ENCODE results near the gene CORO2B. TPM values are rescaled to one million over a fixed set of nuclear protein-coding genes. Genes with fewer than 3 reads are reported as not detected.

The CORO2B gene
- total and polyA plus RNA-seq, 9 of the 15 experiments (the other 6 are each of a cell fraction or from before 2014, with no cell fraction given): not detected

- TF ChIP-seq MLX (CRISPR knock-in tag; conservative IDR thresholded peaks at IDR 0.05) (no peak), NR2F6 (CRISPR knock-in tag; IDR thresholded peaks at IDR 0.05) (no peak), CLOCK (CRISPR knock-in tag; IDR thresholded peaks at IDR 0.05; ENCODE audit: borderline replicate concordance) (no peak), NFE2L1 (tag; IDR thresholded peaks at IDR 0.05; ENCODE audit: borderline replicate concordance, low read depth) (no peak), HDAC8 (tag; IDR thresholded peaks at IDR 0.05) (no peak), ZBTB34 (CRISPR knock-in tag; IDR thresholded peaks at IDR 0.05) (no peak)
These were observed 23.8 kb upstream of the CORO2B start (continued) for GRCh38 chr15:68554721-68555678.

Measured in K562 (cell line).